SKM-1 (cell line): ENCODE results near the gene CAMK2B.

ENCODE experiments used
- DNase-seq: peaks from one replicate; lab custom pipeline; 2025; ENCODE audit not compliant: unreplicated experiment; lab: John Stamatoyannopoulos, UW

Gene CAMK2B

DNA sequence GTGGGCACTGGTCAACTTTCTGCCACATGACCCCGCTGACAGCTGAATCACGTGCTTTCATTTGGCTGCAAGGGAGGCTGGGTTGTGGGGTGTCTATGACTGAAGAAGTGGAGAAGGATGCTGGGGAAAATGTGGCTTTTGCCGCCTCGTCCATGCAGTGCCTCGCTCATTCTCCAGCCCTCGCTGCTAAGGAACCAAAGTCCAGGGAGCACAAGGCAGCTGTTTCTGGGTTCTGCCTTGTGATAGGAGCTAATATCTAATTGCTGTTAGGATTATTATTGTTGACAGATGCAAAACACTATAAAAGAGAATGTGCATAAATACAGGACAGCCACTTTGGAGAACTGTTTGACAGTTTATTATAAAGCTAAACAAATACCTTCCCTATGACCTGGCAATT lies 4.9 kb upstream of the CAMK2B start:
- no peak for DNase-seq

DNA sequence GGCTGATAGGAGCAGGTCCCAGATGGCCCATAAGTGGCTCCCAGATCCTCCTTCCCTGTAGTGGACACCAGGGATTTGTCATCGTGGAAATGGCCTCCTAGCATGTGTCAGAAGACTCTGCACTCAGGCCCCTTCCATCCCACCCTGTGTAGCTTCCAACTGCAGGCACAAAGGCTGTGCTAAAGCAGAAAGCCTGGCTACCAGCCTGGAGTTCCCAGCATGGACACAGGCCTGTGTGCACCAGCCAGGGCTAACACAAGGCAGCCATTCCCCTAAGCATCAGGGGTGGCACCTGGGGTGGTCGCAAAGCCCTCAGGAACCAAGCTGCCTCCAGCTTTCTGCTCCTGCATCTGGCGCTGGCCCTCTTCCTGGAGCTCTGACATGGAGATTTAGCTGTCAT lies 4.5 kb upstream of the CAMK2B start:
- DNase-seq, result no peak

DNA sequence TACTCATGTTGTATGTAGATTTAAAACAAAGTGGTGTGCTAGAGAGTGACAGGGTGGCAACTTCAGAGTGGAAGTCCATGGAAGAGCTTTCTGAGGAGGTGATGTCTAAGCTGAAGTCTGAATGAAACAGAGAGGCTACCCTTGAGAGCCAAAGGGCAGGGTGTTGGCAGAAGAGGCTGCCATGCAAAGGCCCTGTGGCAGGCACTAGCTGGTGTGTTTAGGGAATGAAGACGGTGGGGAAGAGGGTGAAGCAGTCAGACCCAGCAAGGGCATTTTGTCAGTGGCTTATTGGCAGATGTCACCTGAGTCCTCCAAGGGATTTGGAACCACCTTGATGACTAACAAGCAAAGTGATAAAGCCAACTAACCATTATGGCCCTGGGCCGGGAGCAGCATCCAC lies 3.7 kb upstream of the CAMK2B start:
- no peak for DNase-seq

DNA sequence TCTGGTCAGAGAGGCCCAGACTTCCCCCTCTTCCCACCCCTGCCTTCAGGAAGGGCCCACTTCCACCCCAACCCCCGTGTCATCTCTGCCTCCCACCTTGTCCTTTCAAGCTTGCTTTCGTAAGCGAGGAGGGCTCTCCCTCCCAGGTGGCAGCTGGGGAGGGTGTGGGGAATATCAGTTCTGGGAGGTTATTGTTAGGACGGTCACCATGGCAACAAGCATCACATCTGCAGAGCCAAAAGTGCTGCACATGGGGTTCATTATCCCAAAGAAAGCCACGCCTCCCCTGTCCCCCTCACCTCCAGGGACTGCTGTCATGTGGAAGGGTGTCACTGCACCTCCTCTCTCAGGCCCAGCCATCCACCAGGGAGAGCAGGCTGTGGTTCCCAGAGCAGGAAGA lies 2.6 kb upstream of the CAMK2B start:
- no peak for DNase-seq

GRCh38 chr7:44326261-44327125 lies 1.1 kb upstream of the CAMK2B start:
- DNase-seq, result peak; percentile 25

DNA sequence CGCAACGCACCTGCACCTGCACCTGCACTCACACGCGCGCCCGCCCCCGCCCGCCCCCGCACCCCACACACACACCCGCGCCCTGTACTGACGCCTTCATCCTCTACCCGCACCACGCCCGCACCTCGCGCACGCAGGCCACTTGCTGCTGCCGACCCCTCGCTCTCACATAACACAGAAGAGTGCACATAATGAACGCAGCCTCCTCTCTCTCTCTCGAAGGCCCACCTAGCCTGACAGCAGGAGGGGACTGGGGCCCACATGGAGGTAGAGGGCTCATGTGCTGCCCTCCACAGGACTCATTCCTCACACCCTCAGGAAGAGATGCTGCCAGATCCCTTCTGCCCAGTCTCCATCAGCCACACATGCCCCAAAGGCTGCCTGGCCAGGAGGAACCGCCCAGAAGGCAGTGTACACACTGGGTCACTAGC lies 432 bp upstream of the CAMK2B start:
- no peak for DNase-seq

DNA sequence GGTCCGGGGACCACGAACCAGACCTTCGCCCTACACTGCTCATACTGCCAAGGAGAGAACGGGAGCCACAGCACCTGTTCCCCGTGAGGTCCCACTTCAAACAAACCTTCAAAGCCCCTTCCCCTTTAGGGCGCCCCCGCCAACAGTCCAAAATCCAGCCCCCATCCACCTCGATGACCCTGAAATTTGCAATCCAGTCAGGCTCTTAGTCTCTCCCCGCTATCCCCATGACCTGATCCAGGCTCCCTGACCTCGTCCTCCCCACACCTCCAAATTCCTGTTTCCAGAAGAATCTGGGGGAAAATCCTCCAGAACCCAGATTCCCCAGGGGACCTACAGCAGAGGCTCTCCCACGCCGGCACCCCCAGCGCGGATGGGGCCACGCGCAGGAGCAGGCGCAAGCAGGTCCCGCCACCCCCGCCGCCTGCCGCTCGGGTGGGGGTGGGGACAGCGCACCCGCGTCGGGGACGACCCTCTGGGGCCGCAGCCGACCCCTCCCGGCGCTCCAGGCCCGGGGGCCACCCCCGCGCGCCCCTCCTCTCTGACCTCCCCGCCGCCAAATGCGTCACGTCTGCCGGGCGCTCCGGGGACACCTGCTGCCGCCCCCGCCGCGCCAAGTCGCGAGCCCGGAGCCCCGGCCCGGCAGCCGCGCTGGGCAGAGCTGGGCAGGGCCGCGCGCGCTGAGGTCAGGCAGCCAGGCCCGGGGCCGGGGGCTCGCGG lies 753 bp downstream of the CAMK2B start:
- no peak for DNase-seq

DNA sequence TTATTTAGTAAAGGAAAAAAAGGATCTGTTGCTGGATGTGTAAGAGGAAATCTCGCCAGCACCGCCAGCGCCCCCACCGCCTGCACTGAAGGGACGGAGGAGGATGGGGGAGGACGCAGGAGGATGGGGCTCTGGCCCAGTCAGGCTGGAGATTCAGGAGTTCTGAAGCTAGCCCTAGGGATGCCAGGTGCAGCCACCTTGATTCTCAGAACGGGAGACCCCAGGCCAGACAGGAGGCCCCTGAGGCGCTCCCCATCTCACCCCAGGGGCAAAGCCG lies 1.3 kb downstream of the CAMK2B start:
- no peak for DNase-seq

DNA sequence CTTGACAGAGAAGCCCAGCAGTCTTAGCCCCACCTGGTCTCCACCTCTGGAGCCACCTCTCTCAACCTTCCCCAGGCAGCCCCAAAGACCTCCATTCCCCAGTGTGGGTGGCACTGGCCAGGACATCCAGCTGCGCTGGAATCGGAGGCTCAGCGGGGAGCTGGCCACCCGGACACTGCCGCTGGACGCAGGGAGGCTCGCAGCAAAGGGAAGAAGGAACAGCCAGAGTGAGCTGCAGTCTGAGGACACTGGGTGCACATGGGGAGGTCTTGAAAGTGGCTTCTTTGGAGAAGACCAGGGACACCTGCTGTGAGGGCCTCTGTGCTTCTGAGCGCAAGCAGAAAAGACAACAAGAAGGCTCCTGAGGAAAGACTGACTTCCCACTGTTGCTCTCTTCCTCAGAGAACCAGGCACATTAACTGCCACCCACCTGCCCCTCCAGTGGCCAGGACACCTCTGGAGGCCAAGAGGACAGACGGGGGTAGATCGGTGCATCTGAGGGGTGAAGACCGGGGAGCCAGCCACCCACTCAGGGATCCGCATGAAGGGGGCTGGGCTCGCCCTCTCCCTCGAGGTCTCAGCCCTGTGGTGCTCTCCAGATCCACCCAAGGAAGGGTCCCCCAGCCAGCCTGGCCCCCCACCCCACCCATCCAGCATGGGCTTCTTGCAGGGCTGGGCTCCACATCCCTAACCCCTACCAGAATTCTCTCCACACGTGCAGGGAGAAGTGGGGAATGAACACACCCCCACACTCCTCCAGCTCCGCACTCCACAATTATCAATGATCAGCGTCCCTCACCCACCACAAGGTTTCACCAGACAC lies 1.8 kb downstream of the CAMK2B start:
- no peak for DNase-seq

DNA sequence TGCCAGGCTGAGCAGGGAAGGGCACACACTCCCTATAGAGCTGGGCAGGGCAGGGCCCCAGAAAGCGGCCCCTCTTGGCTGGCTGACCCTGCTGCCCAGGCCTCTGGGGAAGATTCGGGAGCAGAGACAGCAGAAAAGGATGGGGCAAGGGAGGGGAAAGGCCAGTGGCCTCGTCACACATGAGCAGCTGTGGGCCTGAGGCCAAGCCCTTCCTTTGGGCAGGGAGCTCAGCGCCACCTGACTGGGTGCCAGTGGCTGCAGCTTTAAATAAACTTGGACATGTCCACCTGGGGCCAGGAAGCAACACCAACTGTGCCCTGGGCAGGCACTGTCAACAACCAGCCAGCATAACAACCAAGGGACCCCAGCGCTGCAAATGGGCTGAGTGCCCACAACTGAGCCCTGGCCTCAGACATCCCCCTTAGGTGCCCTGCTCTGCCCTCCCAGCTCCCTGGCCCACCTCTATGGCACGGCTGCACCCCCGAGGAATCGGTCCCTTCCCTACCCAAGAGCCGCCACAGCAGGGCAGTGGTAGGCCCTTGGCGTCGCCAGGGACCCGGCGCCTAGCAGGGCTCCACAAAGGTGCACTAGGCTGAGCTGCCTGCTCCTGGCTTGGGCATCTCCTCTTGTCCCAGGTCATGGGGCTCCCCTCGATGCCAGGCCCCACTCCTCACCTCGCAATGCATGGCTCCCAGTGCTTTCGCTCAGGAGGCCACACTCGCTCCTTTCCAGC lies 2.6 kb downstream of the CAMK2B start:
- DNase-seq, result no peak

DNA sequence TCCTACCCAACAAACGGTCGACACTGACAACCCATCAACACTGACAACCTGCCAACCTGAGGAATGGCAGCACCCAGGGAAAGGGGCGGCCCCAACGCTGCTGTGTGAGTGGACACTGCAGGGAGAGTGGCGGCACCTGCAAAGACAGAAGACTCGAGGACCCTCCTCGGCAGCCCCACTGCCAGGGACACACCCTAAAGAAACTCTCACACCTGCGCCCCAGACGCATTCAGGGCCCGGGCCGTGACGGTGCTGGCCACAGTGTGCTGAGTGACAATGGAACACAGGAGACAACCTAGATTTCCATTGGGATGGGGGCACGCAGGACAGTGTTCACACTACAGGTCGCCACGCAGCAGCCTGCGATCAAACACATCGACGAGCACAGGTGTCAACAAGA lies 3.6 kb downstream of the CAMK2B start:
- no peak for DNase-seq

DNA sequence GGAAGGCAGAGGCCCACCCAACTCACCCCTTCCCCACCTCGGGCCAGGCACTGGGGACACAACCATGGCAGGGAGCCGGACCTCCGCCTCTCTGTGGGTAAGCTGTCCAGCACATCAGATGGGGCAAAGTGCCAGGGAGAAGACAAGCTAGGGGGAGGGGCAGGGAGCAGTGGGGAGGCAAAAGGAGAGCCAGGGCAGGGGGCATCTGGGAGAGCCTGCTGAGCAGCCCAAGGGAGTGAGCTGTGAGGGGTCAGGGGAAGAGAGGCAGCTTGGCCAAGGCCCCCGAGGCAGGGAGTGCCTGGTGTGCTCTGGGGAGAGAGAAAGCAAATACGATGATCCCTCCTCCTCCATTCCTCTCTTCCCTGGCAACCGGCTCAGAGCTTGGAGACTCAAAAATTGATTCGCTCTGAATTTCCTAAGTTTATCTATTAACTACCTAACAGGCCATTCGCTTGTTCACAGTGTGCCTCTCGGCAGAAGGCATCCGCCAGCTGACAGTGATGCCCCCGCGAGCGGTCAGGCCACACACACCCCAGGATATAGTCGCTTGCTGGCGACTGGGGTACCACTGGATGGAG lies 4.5 kb downstream of the CAMK2B start:
- no peak for DNase-seq

GRCh38 chr7:44320141-44320540 lies 5.3 kb downstream of the CAMK2B start:
- no peak for DNase-seq

DNA sequence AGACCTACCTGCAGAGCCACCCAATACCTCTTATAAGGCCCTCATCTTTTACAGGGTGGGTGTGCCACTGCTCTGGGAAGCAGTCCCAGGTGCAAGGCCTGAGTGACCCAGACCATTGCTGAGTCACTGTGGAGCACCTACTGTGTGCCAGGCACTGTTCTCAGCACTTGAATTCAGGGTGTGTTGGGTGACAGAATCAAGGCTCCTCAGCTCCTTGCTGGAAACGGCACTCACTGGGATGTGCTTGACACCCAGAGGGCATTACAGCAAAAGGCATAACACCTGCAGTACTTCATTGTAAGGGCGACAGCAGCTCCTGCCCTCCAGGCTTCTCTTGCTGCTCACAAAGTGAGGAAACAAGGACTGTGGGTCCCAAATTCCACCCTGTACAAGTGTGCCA lies 7.1 kb downstream of the CAMK2B start:
- DNase-seq, result no peak

- DNase-seq, result no peak
Observed at GRCh38 chr7:44315301-44315903, 10.0 kb downstream of the CAMK2B start.

GRCh38 chr7:44313621-44314031 lies 11.8 kb downstream of the CAMK2B start:
- DNase-seq, result no peak

DNA sequence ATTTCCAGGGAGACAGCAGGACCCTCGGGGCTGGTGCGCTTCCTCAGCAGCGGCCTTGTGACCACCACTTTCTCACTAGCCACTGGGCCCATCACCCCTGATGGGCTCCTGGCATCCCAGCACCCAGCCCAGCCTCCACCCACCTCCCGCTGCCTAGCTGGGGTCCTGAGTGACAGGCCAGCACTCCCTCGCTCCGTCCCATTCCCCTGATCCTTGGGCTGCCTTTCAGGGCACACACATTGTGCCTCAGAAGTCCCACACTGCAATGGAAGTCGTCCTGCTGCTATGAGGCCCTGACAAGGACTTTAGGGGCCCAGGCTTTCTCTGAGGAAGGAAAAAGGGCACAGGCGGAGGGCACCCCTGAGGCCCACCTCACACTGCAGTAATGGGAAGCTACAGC lies 12.4 kb downstream of the CAMK2B start:
- DNase-seq, result no peak

- DNase-seq, result no peak
Observed at GRCh38 chr7:44311561-44312495, 13.6 kb downstream of the CAMK2B start.

GRCh38 chr7:44310221-44310848 lies 15.1 kb downstream of the CAMK2B start:
- no peak for DNase-seq
